Stimulated activated effector memory CD8-positive, alpha-beta T cell treated with anti-CD3 and anti-CD28 coated beads, Interleukin-12 subunit alpha, Interleukin-12 subunit beta, amount 100 ng/mL, for 72 hours (primary cell): Measurements from ENCODE around the gene GAK.
"Not testable (repeated sequence)": the region's sequence is repeated elsewhere in the genome, so short reads cannot be mapped to it uniquely, and the experiment has no call there.

Source experiments
- ATAC-seq: fragments of 150-1000 bp; cut with Tn5 transposase; 2 replicates; pipeline ENCODE4 v1.10.0; 2021
- DNase-seq, 2 donors: peaks; one replicate each; pipeline ENCODE4 v3.0.0; 2021 to 2022; ENCODE audit warnings: low spot score in 2 of 2
- H3K27ac Mint-ChIP-seq: one replicate; pipeline ENCODE4 v1.8.0; 2022; ENCODE audit warnings: mild to moderate bottlenecking, mixed read lengths
- H3K36me3 Mint-ChIP-seq: one replicate; pipeline ENCODE4 v1.8.0; 2022; ENCODE audit warnings: mild to moderate bottlenecking, mixed read lengths
- H3K4me1 Mint-ChIP-seq: one replicate; pipeline ENCODE4 v1.8.0; 2022; ENCODE audit warnings: mixed read lengths
- H3K4me3 Mint-ChIP-seq: one replicate; pipeline ENCODE4 v1.8.0; 2022; ENCODE audit warnings: mild to moderate bottlenecking, mixed read lengths
- H3K9me3 Mint-ChIP-seq: one replicate; pipeline ENCODE4 v1.8.0; 2022; ENCODE audit warnings: mixed read lengths

The GAK gene

DNA sequence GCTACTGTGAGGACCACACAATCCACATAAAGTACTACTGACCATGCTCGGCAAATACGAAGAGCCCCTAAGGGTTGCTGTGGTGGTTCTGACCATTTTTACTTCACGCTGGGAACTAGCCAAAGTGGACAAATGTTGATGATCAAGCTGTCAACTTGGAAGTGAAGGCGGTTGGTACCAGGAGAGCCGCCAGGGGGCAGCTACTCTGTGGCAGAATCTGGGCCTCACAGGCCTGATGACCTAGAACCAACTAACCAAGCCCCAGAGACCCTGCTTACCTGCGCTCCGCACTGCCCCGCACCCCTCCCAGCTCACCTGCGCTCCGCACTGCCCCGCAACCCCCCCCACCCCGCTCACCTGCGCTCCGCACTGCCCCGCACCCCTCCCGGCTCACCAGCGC lies 5.6 kb downstream of the GAK start:
- Mint-ChIP-seq H3K9me3 (no peaks in the 10 kb centered on the region), H3K4me1 (peaks cover 70% of the 10 kb centered on the region), H3K27ac (peak overlapping the region; percentile 94), H3K4me3 (peak overlapping the region; percentile 17), H3K36me3 (peaks cover 34% of the 10 kb centered on the region)
- DNase-seq, result no peak
- ATAC-seq, result no peak

DNA sequence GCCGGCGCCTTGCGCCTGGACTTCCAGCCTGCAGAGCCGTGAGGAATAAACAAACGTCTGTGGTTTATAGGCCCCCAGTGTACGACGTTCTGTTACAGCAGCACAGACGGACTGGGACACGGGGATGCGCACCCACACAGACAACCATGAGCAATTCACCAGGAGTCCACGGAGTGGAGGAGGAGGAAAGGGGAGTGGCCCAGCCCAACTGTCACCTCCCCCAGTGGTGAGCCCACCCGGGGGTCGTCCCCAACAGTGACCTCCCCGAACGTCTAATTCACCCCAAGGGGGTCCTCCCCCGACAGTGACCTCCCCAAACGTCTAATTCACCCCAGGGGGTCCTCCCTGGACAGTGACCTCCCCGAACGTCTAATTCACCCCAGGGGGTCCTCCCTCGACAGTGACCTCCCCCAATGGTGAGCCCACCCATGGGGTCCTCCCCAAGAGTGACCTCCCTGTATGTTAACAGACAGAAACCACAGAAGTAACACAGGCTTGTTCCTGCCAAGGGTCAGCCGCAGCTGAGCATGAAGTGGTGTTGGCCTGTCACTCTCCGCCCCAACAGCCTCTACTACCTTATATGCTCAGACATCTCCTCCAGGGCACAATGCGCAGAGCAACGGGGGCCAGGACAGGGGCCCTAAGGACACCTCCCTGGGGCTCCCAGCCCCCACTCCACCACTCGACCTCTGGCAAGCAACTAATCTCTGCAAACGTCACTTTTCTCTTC lies 6.2 kb downstream of the GAK start:
- Mint-ChIP-seq H3K4me1 (peaks cover 70% of the 10 kb centered on the region), H3K9me3 (no peaks in the 10 kb centered on the region), H3K36me3 (peaks cover 28% of the 10 kb centered on the region), H3K27ac (peak overlapping the region; percentile 94), H3K4me3 (peak overlapping the region; percentile 17)
- DNase-seq (no peak), ATAC-seq (no peak)

DNA sequence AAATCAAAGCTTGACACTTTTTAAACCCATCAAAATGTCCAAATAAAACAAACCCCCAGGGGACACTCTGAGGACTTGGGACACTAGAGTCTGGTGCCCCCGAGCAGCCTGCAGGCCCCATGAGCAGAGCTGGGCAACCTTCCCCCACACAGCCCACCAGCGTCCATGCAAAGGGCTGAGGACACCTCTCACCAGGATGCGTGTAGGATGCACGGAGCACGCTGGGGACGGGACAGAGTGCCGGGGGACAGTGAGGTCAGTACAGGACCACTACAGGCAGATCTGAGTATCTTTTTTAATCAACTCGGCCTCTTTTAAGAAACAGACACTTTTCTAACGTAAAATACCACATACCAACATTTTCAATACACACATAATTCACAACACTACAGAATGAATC lies 6.9 kb downstream of the GAK start:
- ATAC-seq, result no peak
- H3K9me3 Mint-ChIP-seq, result no peaks in the 10 kb centered on the region
- H3K27ac Mint-ChIP-seq, result peak overlapping the region; percentile 94
- DNase-seq, result no peak
- peak overlapping the region; percentile 57 for H3K4me3 Mint-ChIP-seq
- H3K36me3 Mint-ChIP-seq, result peaks cover 25% of the 10 kb centered on the region
- H3K4me1 Mint-ChIP-seq, result peaks cover 65% of the 10 kb centered on the region

DNA sequence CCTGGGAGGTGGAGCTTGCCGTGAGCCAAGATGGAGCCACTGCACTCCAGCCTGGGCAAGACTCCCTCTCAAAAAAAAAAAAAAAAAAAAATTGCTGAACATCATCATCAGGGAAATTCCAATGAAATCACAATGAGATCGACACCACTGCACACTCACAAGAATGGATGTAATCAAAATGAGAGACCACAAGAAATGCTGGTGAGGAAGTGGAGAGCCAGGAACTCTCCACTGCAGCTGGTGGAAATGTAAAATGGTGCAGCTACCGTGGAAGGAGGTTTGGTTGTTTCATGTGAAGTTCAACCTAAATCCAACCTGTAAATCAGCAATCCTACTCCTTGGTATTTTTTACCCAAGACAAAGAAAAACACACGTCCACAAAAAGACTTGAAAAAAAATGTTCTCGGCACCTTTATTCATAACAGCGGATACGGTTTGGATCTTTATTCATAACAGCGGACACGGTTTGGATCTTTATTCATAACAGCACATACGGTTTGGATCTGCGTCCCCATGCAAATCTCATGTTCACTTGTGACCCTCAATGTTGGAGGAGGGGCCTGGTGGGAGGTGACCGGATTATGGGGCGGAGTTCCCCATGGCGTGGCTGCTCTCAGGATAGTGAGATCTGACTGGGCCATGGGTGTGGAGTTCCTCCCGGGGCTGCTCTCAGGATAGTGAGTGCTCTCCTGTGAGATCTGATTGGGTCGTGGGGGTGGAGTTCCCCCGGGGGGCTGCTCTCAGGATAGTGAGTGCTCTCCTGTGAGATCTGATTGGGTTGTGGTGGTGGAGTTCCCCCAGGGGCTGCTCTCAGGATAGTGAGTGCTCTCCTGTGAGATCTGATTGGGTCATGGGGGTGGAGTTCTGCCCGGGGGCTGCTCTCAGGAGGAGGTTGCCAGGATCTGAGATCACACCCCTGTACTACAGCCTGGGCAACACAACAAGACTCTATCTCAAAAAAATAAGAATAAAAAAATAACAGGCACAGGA lies 7.7 kb downstream of the GAK start:
- Mint-ChIP-seq H3K27ac (peak overlapping the region; percentile 94), H3K4me3 (peak overlapping the region; percentile 57), H3K4me1 (peaks cover 69% of the 10 kb centered on the region), H3K36me3 (peaks cover 23% of the 10 kb centered on the region), H3K9me3 (no peaks in the 10 kb centered on the region)
- DNase-seq (peak in 1 of 2 donors; percentile 70), ATAC-seq (peak; percentile 83)

DNA sequence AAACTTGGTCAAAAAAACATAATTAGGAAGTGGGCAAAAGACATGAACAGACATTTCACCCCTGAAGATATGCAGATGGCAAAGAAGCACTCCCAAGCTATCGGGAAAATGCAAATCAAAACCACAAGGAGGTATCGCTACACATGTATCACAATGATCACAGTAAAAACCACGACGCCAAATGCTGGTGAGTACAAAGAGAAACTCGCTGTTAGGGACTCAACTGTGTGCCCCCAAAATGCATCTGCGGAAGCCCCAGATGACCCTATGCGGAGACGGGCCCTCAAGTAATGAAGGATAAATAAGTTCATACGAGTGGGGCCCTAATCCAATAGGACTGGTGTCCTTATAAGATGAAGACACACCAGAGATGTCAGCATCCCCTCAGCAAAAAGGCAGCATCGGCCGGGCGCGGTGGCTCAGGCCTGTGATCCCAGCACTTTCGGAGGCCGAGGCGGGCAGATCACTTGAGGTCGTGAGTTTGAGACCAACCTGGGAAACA lies 10.2 kb downstream of the GAK start:
- peaks cover 71% of the 10 kb centered on the region for H3K4me1 Mint-ChIP-seq
- peak; percentile 65 for ATAC-seq

DNA sequence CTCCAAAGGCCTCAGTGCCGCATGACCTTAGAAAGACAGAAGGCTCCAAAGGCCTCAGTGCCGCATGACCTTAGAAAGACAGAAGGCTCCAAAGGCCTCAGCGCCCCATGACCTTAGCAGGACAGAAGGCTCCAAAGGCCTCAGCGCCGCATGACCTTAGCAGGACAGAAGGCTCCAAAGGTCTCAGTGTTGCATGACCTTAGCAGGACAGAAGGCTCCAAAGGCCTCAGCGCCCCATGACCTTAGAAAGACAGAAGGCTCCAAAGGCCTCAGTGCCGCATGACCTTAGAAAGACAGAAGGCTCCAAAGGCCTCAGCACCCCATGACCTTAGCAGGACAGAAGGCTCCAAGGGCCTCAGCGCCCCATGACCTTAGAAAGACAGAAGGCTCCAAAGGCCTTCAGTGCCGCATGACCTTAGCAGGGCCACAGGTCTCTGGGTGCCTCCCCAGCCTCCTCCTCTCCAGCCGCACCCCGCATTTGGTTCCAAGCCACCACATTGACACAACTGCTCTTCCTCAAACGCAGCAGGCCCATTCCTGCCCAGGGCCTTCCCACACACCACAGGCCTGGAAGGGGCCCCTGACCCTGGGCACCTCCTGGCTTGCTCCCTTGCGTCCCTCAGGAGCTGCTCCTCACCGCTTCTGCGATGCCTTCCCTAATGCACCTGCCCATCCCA lies 13.0 kb downstream of the GAK start:
- Mint-ChIP-seq H3K36me3 (peaks cover 12% of the 10 kb centered on the region), H3K27ac (peak overlapping the region; percentile 45), H3K4me1 (peaks cover 70% of the 10 kb centered on the region)
- DNase-seq, ATAC-seq, H3K4me3 Mint-ChIP-seq, H3K9me3 Mint-ChIP-seq: not testable (repeated sequence)

More for the DNA sequence above, 10.2 kb downstream of the GAK start:
- Mint-ChIP-seq H3K9me3 (peaks cover 2% of the 10 kb centered on the region), H3K27ac (peak overlapping the region; percentile 84), H3K4me3 (peak overlapping the region; percentile 48), H3K36me3 (peaks cover 17% of the 10 kb centered on the region)
- peak in 1 of 2 donors; percentile 53 for DNase-seq

DNA sequence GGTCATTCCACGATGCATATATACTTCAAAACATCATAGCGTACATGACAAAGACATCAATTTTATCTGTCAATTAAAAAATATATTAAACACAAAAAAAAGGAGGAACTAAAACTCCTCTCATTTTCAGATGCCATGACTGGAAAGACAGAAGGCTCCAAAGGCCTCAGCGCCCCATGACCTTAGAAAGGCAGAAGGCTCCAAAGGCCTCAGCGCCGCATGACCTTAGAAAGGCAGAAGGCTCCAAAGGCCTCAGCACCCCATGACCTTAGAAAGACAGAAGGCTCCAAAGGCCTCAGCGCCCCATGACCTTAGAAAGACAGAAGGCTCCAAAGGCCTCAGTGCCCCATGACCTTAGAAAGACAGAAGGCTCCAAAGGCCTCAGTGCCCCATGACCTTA lies 13.5 kb downstream of the GAK start:
- H3K27ac Mint-ChIP-seq, H3K4me3 Mint-ChIP-seq, DNase-seq, ATAC-seq, H3K9me3 Mint-ChIP-seq: not testable (repeated sequence)
- Mint-ChIP-seq H3K4me1 (peaks cover 68% of the 10 kb centered on the region), H3K36me3 (peaks cover 12% of the 10 kb centered on the region)

DNA sequence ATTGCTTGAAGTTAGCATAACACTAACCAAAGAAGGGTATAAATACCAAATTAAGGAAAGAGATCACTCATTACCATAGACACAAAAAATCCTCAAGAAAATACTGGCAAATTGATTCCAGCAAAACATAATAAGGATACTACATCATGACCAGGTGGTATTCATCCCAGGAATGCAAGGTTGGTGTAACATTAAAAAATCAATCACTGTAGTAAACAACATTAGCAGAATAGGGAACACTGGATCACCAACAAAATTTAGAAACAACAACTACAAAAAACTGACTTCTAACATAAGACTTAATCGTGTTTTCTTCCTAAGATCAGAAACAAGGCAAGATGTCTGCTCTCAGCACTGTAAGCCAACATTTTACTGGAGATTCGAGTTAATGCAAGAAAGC lies 14.1 kb downstream of the GAK start:
- Mint-ChIP-seq H3K27ac (no peak overlapping the region), H3K36me3 (peaks cover 12% of the 10 kb centered on the region), H3K4me1 (peaks cover 65% of the 10 kb centered on the region), H3K4me3 (no peak overlapping the region), H3K9me3 (peaks cover 2% of the 10 kb centered on the region)
- DNase-seq (no peak), ATAC-seq (no peak)

DNA sequence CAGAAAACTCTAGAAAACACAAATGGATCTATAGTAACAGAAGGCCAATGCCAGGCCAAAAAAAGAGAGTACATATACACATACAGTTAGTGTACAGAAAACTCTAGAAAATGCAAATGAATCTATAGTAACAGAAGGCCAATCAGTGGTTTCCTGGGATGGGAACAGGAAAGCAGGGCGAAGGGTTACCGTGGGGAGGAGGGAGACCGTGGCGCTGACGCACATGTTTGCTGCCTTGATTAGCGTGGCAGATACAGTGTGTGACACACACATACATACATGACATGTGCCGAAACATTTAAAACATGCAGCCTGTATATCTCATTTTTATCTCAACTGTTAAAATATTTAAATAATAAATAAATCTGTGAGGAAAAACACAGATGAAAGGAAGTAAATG lies 14.7 kb downstream of the GAK start:
- no peak overlapping the region for H3K27ac Mint-ChIP-seq
- no peak overlapping the region for H3K4me3 Mint-ChIP-seq
- peaks cover 59% of the 10 kb centered on the region for H3K4me1 Mint-ChIP-seq

DNA sequence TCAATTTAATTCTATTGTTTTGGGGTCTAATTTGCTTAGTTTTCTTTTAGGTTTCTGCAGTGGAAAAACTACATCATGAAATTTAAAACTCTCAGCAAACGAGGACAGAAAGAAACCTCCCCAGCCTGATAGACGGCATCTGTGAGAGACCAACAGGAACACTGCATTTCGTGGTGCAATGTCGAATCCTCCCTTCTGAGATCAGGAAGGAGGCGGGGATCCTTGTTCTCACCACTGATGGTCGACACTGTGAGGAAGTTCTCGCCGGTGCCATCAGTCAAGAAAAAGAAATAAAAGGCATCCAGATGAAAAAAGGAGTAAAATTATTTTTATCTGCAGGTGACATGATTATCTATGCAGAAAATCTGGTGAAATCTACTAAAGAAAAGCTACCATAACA lies 16.5 kb downstream of the GAK start:
- no peak for DNase-seq
- Mint-ChIP-seq H3K36me3 (peaks cover 26% of the 10 kb centered on the region), H3K4me3 (peak overlapping the region; percentile 17), H3K4me1 (peaks cover 55% of the 10 kb centered on the region), H3K27ac (peak overlapping the region; percentile 74), H3K9me3 (peaks cover 2% of the 10 kb centered on the region)
- no peak for ATAC-seq

More for the DNA sequence above, 14.7 kb downstream of the GAK start:
- Mint-ChIP-seq H3K9me3 (peaks cover 2% of the 10 kb centered on the region), H3K36me3 (peaks cover 18% of the 10 kb centered on the region)
- DNase-seq (no peak), ATAC-seq (no peak)

DNA sequence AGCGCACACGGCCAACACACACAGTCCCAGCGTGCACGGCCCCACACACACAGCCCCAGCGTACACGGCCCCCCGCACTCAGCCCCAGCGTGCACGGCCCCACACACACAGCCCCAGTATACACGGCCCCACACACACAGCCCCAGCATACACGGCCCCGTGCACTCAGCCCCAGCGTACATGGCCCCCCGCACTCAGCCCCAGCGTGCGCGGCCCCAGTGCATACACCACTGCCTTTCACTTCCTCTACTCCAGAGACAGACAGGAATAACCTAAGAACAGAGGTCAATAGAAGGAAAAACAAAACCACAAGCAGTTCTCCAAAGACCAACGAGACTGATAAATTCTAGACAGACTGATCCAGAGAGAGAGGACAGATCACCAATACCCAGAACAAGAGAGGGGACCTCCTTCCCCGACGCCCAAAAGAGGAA lies 17.1 kb downstream of the GAK start:
- Mint-ChIP-seq H3K9me3 (peaks cover 2% of the 10 kb centered on the region), H3K27ac (peak overlapping the region; percentile 74), H3K4me1 (peaks cover 52% of the 10 kb centered on the region), H3K4me3 (peak overlapping the region; percentile 17), H3K36me3 (peaks cover 22% of the 10 kb centered on the region)
- ATAC-seq (no peak), DNase-seq (no peak)

DNA sequence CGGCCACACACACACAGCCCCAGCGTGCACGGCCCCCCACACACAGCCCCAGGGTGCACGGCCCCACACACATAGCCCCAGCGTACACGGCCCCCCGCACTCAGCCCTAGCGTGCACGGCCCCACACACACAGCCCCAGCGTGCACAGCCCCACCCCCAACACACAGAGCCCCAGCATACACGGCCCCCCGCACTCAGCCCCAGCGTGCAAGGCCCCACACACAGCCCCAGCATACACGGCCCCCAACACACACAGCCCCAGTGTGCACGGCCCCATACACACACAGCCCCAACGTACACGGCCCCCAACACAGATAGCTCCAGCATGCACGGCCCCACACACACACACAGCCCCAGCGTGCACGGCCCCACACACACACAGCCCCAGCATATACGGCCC lies 17.6 kb downstream of the GAK start:
- ATAC-seq (no peak), DNase-seq (no peak)
- Mint-ChIP-seq H3K4me3 (no peak overlapping the region), H3K4me1 (peaks cover 47% of the 10 kb centered on the region), H3K27ac (peak overlapping the region; percentile 74), H3K36me3 (peaks cover 23% of the 10 kb centered on the region), H3K9me3 (peaks cover 2% of the 10 kb centered on the region)

DNA sequence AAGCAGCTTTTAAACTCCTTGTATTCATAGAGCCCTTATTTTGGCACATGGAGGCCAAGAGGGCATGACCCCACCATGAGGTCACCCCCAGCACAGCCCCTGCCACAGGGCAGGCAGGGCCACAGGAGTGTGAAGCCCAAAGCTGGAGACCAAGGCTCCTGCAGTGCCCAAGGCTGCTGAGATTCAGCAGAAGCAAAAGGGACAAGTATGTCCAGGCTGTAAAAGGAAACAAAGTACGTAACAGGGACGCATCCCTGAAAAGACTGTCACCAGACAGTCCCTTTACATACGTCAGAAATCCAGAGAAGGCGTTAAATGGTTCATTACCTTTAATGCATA lies 18.9 kb downstream of the GAK start:
- no peak for DNase-seq
- H3K9me3 Mint-ChIP-seq, result peaks cover 2% of the 10 kb centered on the region
- no peak overlapping the region for H3K4me3 Mint-ChIP-seq
- ATAC-seq, result no peak
- H3K36me3 Mint-ChIP-seq, result peaks cover 36% of the 10 kb centered on the region
- no peak overlapping the region for H3K27ac Mint-ChIP-seq
- peaks cover 42% of the 10 kb centered on the region for H3K4me1 Mint-ChIP-seq

DNA sequence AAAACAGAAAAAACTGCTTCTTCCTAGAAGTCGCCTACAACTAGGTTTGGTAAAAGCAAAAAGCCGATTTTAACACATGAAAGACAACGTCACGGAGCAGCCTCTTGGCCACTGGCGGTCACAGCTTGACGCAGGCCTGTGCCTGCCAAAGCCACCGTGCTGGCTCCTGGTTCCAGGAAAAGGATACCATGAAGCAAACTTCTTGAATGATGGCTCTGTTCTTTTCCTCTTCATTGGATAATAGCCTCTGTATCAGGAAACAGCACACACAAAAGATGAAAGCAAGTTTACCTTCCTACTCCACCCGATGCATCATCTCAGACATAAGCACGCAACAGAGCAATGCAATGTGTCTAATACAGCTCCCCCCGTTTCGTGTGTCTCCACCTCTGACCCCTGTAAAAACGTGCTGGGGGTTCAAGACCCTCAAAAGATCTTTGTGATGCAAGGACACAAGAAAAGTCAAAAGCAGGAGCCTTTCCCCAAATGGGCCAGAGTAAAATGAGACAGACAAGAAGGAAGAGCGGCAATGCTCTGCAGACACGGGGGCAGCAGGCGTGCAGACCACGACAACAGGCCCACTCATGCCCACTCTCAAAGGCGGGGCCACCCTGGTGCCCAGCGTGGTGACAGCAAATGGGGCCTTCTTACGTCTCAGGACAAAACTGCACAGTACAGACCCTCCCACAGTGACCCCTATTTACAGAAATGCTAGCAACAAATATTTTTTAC lies 19.4 kb downstream of the GAK start:
- Mint-ChIP-seq H3K36me3 (peaks cover 41% of the 10 kb centered on the region), H3K4me1 (peaks cover 42% of the 10 kb centered on the region), H3K9me3 (no peaks in the 10 kb centered on the region), H3K27ac (peak overlapping the region; percentile 21), H3K4me3 (no peak overlapping the region)
- DNase-seq (no peak), ATAC-seq (no peak)
